Natural killer cell (primary cell): ENCODE measurements around the gene BRF1. TPM values are rescaled to one million over a fixed set of nuclear protein-coding genes. Genes with fewer than 3 reads are reported as not detected.

Experiments
- ATAC-seq, 3 donors: fragments of 150-1000 bp in 2 of 3; fragments of 200-7000 bp in 1 of 3; cut with Tn5 transposase; 1 replicate in 1 of 3; 2 replicates in 2 of 3; pipeline ENCODE4 v1.10.0; 2021; ENCODE audit warnings: mild to moderate bottlenecking in 2 of 3, moderate library complexity in 2 of 3
- DNase-seq, 2 donors: peaks; one replicate each; pipeline versions ENCODE4 v3.0.0 to v3.0.0-alpha.2; 2013 to 2021; ENCODE audit warnings: mixed read lengths in 1 of 2
- H3K27ac ChIP-seq: one replicate; pipeline ENCODE4 v1.5.1; 2013; ENCODE audit warnings: mild to moderate bottlenecking, low read length
- H3K27me3 ChIP-seq: one replicate; pipeline ENCODE4 v1.6.1; 2013; ENCODE audit warnings: low read length; ENCODE audit not compliant: control insufficient read depth, insufficient read depth
- H3K36me3 ChIP-seq: one replicate; pipeline ENCODE4 v1.6.1; 2013; ENCODE audit warnings: low read length; ENCODE audit not compliant: control insufficient read depth, insufficient read depth
- H3K4me1 ChIP-seq: one replicate; pipeline ENCODE4 v1.6.1; 2013; ENCODE audit warnings: low read length; ENCODE audit not compliant: control insufficient read depth, insufficient read depth
- H3K4me3 ChIP-seq: one replicate; pipeline ENCODE4 v1.5.1; 2013; ENCODE audit warnings: low read length
- H3K9me3 ChIP-seq: one replicate; pipeline ENCODE4 v1.6.1; 2013; ENCODE audit warnings: low read length; ENCODE audit not compliant: control insufficient read depth, insufficient read depth
- H3K27ac Mint-ChIP-seq, 2 donors: one replicate each; pipeline ENCODE4 v1.8.0; 2022; ENCODE audit warnings: mild to moderate bottlenecking in 2 of 2, mixed read lengths in 2 of 2, moderate library complexity in 1 of 2
- H3K27me3 Mint-ChIP-seq, 2 donors: one replicate each; pipeline ENCODE4 v1.8.0; 2022; ENCODE audit warnings: low read depth in 2 of 2, mixed read lengths in 2 of 2
- H3K36me3 Mint-ChIP-seq: one replicate; pipeline ENCODE4 v1.8.0; 2022; ENCODE audit warnings: mixed read lengths
- H3K4me1 Mint-ChIP-seq, 2 donors: one replicate each; pipeline ENCODE4 v1.8.0; 2022; ENCODE audit warnings: mixed read lengths in 2 of 2
- H3K4me3 Mint-ChIP-seq: one replicate; pipeline ENCODE4 v1.8.0; 2022; ENCODE audit warnings: mild to moderate bottlenecking, moderate library complexity, mixed read lengths
- H3K9me3 Mint-ChIP-seq, 2 donors: one replicate each; pipeline ENCODE4 v1.8.0; 2022; ENCODE audit warnings: mixed read lengths in 2 of 2
- CTCF ChIP-seq: fragments of 200-600 bp; IDR thresholded peaks from one replicate; pipeline ENCODE4 v1.8.0; 2022; ENCODE audit warnings: antibody characterized with exemption
- WGBS: methylation state at CpG from one replicate; pipeline ENCODE4 v1.1.7; 2013; ENCODE audit warnings: missing lambda C conversion rate; ENCODE audit not compliant: insufficient coverage; 5-methylcytosine and 5-hydroxymethylcytosine counted together
- intact Hi-C: fragments of 100-400 bp; cut with micrococcal nuclease; formaldehyde crosslinking; loops from one replicate; pipeline ENCODE4 v1.14.2; 2022
- total RNA-seq, 4 donors: library from RNA; stranded (reverse); fragments of 120-200 nt in 1 of 4; gene quantifications; one replicate each; pipeline versions ENCODE4 v1.2.3 to v1.2.4, GENCODE V29; 2013 to 2022

The BRF1 gene
- total RNA-seq, 3 donors from 2014 or later (not counting 1 experiment from before 2014, with no cell fraction given) = 82.4 to 92.7 (median 87.4) TPM

GRCh38 chr14:105224845-105225570, 75.8 kb downstream of the BRF1 start:
- no peak overlapping the region for H3K4me3 Mint-ChIP-seq
- H3K27ac Mint-ChIP-seq = no peak overlapping the region
- H3K27me3 Mint-ChIP-seq = no peaks in the 10 kb centered on the region
- WGBS = 94% methylated on average over 11 of the region's 11 CpGs
- intact Hi-C loops = no loop called here
- Histone ChIP-seq H3K4me1 (no peaks in the 10 kb centered on the region), H3K36me3 (peaks cover 24% of the 10 kb centered on the region), H3K27me3 (no peaks in the 10 kb centered on the region), H3K4me3 (no peak overlapping the region), H3K27ac (no peak overlapping the region), H3K9me3 (no peaks in the 10 kb centered on the region)
- TF ChIP-seq CTCF = no peak
- no peaks in the 10 kb centered on the region for H3K9me3 Mint-ChIP-seq
- H3K4me1 Mint-ChIP-seq = no peaks in the 10 kb centered on the region
- no peaks in the 10 kb centered on the region for H3K36me3 Mint-ChIP-seq
- no peak for DNase-seq
- no peak for ATAC-seq

- Mint-ChIP-seq H3K27me3 (no peaks in the 10 kb centered on the region), H3K9me3 (no peaks in the 10 kb centered on the region), H3K4me3 (no peak overlapping the region), H3K36me3 (no peaks in the 10 kb centered on the region), H3K4me1 (no peaks in the 10 kb centered on the region), H3K27ac (no peak overlapping the region)
- no peaks in the 10 kb centered on the region for H3K9me3 ChIP-seq
- TF ChIP-seq CTCF = no peak
- no peaks in the 10 kb centered on the region for H3K4me1 ChIP-seq
- no peaks in the 10 kb centered on the region for H3K27me3 ChIP-seq
- DNase-seq (no peak), ATAC-seq (no peak)
- H3K36me3 ChIP-seq = peaks cover 31% of the 10 kb centered on the region
- 93% methylated on average over 15 of the region's 15 CpGs for WGBS
- intact Hi-C loops = no loop called here
- no peak overlapping the region for H3K4me3 ChIP-seq
- no peak overlapping the region for H3K27ac ChIP-seq
Measured at GRCh38 chr14:105223770-105224544, 76.8 kb downstream of the BRF1 start.

- no peak for TF ChIP-seq CTCF
- peaks cover 37% of the 10 kb centered on the region for H3K36me3 ChIP-seq
- intact Hi-C loops = no loop called here
- no peak overlapping the region for H3K4me3 Mint-ChIP-seq
- H3K4me3 ChIP-seq = no peak overlapping the region
- H3K4me1 ChIP-seq = no peaks in the 10 kb centered on the region
- no peaks in the 10 kb centered on the region for H3K27me3 ChIP-seq
- no peaks in the 10 kb centered on the region for H3K36me3 Mint-ChIP-seq
- no peak overlapping the region for H3K27ac Mint-ChIP-seq
- 94% methylated on average over 15 of the region's 16 CpGs for WGBS
- H3K27me3 Mint-ChIP-seq = no peaks in the 10 kb centered on the region
- no peak overlapping the region for H3K27ac ChIP-seq
- H3K9me3 ChIP-seq = no peaks in the 10 kb centered on the region
- ATAC-seq (no peak), DNase-seq (no peak)
- no peaks in the 10 kb centered on the region for H3K9me3 Mint-ChIP-seq
- no peaks in the 10 kb centered on the region for H3K4me1 Mint-ChIP-seq
Measured at GRCh38 chr14:105223260-105223659, 77.5 kb downstream of the BRF1 start.
